ENCODE data around the gene MYO10.

GRCh38 chr5:16855898-16856297, 80.2 kb downstream of the MYO10 start:
- TF ChIP-seq CTCF (tag by site-specific recombination; IDR thresholded peaks at IDR 0.05) (no peak), ZBTB7A (tag by site-specific recombination; IDR thresholded peaks at IDR 0.05; ENCODE audit: low read depth) (no peak), MYNN (tag by site-specific recombination; IDR thresholded peaks at IDR 0.05; ENCODE audit: borderline replicate concordance) (no peak), REPIN1 (tag by site-specific recombination; IDR thresholded peaks at IDR 0.05; ENCODE audit: low read depth) (no peak)
- TF ChIP-seq, protein P1, sequence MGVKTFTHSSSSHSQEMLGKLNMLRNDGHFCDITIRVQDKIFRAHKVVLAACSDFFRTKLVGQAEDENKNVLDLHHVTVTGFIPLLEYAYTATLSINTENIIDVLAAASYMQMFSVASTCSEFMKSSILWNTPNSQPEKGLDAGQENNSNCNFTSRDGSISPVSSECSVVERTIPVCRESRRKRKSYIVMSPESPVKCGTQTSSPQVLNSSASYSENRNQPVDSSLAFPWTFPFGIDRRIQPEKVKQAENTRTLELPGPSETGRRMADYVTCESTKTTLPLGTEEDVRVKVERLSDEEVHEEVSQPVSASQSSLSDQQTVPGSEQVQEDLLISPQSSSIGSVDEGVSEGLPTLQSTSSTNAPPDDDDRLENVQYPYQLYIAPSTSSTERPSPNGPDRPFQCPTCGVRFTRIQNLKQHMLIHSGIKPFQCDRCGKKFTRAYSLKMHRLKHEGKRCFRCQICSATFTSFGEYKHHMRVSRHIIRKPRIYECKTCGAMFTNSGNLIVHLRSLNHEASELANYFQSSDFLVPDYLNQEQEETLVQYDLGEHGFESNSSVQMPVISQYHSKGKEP (tag by site-specific recombination; IDR thresholded peaks at IDR 0.05) = no peak
- TF ChIP-seq, protein P2, sequence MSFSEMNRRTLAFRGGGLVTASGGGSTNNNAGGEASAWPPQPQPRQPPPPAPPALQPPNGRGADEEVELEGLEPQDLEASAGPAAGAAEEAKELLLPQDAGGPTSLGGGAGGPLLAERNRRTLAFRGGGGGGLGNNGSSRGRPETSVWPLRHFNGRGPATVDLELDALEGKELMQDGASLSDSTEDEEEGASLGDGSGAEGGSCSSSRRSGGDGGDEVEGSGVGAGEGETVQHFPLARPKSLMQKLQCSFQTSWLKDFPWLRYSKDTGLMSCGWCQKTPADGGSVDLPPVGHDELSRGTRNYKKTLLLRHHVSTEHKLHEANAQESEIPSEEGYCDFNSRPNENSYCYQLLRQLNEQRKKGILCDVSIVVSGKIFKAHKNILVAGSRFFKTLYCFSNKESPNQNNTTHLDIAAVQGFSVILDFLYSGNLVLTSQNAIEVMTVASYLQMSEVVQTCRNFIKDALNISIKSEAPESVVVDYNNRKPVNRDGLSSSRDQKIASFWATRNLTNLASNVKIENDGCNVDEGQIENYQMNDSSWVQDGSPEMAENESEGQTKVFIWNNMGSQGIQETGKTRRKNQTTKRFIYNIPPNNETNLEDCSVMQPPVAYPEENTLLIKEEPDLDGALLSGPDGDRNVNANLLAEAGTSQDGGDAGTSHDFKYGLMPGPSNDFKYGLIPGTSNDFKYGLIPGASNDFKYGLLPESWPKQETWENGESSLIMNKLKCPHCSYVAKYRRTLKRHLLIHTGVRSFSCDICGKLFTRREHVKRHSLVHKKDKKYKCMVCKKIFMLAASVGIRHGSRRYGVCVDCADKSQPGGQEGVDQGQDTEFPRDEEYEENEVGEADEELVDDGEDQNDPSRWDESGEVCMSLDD (tag by site-specific recombination; IDR thresholded peaks at IDR 0.05) = no peak
